GM19025 (cell line): ENCODE measurements around the gene RBBP6.
"Not testable (repeated sequence)": the region's sequence is repeated elsewhere in the genome, so short reads cannot be mapped to it uniquely, and the experiment has no call there.

Experiments used
- ATAC-seq: cut with Tn5 transposase; IDR thresholded peaks from one replicate; pipeline ENCODE4 v1.9.1; 2021; ENCODE audit warnings: mild to moderate bottlenecking, low read depth, moderate library complexity; ENCODE audit not compliant: unreplicated experiment

The RBBP6 gene

GRCh38 chr16:24562811-24563210 lies 23.4 kb downstream of the RBBP6 start:
- no peak for ATAC-seq

- ATAC-seq: no peak
Measured at GRCh38 chr16:24568392-24568791, 29.0 kb downstream of the RBBP6 start.

GRCh38 chr16:24571096-24571495 lies 31.7 kb downstream of the RBBP6 start:
- ATAC-seq: no peak

GRCh38 chr16:24572069-24572468 lies 32.7 kb downstream of the RBBP6 start:
- ATAC-seq: no peak

GRCh38 chr16:24573141-24573540 lies 33.8 kb downstream of the RBBP6 start:
- ATAC-seq: no peak

- ATAC-seq: not testable (repeated sequence)
Measured at GRCh38 chr16:24574515-24575485, 35.4 kb downstream of the RBBP6 start.

- ATAC-seq: not testable (repeated sequence)
Measured at GRCh38 chr16:24575791-24576190, 36.4 kb downstream of the RBBP6 start.

GRCh38 chr16:24577167-24577566 lies 37.8 kb downstream of the RBBP6 start:
- no peak for ATAC-seq

GRCh38 chr16:24580665-24581064 lies 41.3 kb downstream of the RBBP6 start:
- no peak for ATAC-seq

GRCh38 chr16:24583494-24583893 lies 44.1 kb downstream of the RBBP6 start:
- no peak for ATAC-seq

- no peak for ATAC-seq
Measured at GRCh38 chr16:24589997-24590396, 50.6 kb downstream of the RBBP6 start.

- ATAC-seq: no peak
Measured at GRCh38 chr16:24598777-24599437, 59.5 kb downstream of the RBBP6 start.

GRCh38 chr16:24609417-24609739 lies 70.0 kb downstream of the RBBP6 start:
- ATAC-seq: no peak

GRCh38 chr16:24609740-24610415 lies 70.5 kb downstream of the RBBP6 start:
- no peak for ATAC-seq

- ATAC-seq: no peak
Measured at GRCh38 chr16:24610416-24610755, 71.0 kb downstream of the RBBP6 start.

- ATAC-seq: no peak
Measured at GRCh38 chr16:24611310-24611709, 71.9 kb downstream of the RBBP6 start.

- ATAC-seq: no peak
Measured at GRCh38 chr16:24612656-24613055, 73.3 kb downstream of the RBBP6 start.

- not testable (repeated sequence) for ATAC-seq
Measured at GRCh38 chr16:24613267-24613666, 73.9 kb downstream of the RBBP6 start.

GRCh38 chr16:24617502-24617901 lies 78.1 kb downstream of the RBBP6 start:
- no peak for ATAC-seq
